ENCODE data around the gene TPRG1. TPM values are rescaled to one million over a fixed set of nuclear protein-coding genes. Genes with fewer than 3 reads are reported as not detected.

Gene TPRG1
- total RNA-seq, 4 donors from 2014 or later: 11.7 to 37.3 (median 14.8) TPM

GRCh38 chr3:189282741-189283140 lies 111.0 kb downstream of the TPRG1 start:
- no peak overlapping the region for H3K27ac ChIP-seq
- DNase-seq (ENCODE audit: low spot score in 2 of 2): no peak
- no peaks in the 10 kb centered on the region for H3K36me3 ChIP-seq
- no peak overlapping the region for H3K4me3 ChIP-seq
- H3K4me1 ChIP-seq: no peaks in the 10 kb centered on the region
- WGBS, 2 donors: 72 to 76% methylated on average over 3 of the region's 3 CpGs
- no peaks in the 10 kb centered on the region for H3K9me3 ChIP-seq
- H3K27me3 ChIP-seq: no peaks in the 10 kb centered on the region
- no peak for TF ChIP-seq POLR2A (IDR thresholded peaks at IDR 0.05)
- no peak for TF ChIP-seq EP300 (IDR thresholded peaks at IDR 0.05)
- TF ChIP-seq CTCF (IDR thresholded peaks at IDR 0.05): no peak

- H3K4me1 ChIP-seq: no peaks in the 10 kb centered on the region
- H3K36me3 ChIP-seq: no peaks in the 10 kb centered on the region
- no peak overlapping the region for H3K4me3 ChIP-seq
- no peaks in the 10 kb centered on the region for H3K9me3 ChIP-seq
- TF ChIP-seq CTCF (IDR thresholded peaks at IDR 0.05) (no peak), POLR2A (IDR thresholded peaks at IDR 0.05) (no peak), EP300 (IDR thresholded peaks at IDR 0.05) (no peak)
- no peaks in the 10 kb centered on the region for H3K27me3 ChIP-seq
- DNase-seq (ENCODE audit: low spot score in 2 of 2): no peak
- no peak overlapping the region for H3K27ac ChIP-seq
Observed at GRCh38 chr3:189286188-189286587, 114.4 kb downstream of the TPRG1 start.

GRCh38 chr3:189286916-189287315 lies 115.1 kb downstream of the TPRG1 start:
- Histone ChIP-seq H3K9me3 (no peaks in the 10 kb centered on the region), H3K36me3 (no peaks in the 10 kb centered on the region), H3K4me3 (no peak overlapping the region), H3K27me3 (no peaks in the 10 kb centered on the region), H3K27ac (no peak overlapping the region), H3K4me1 (no peaks in the 10 kb centered on the region)
- 79 to 83% methylated on average over 5 of the region's 5 CpGs for WGBS, 2 donors
- DNase-seq (ENCODE audit: low spot score in 2 of 2): no peak
- TF ChIP-seq CTCF (IDR thresholded peaks at IDR 0.05): no peak

- H3K36me3 ChIP-seq: no peaks in the 10 kb centered on the region
- H3K4me1 ChIP-seq: no peaks in the 10 kb centered on the region
- no peaks in the 10 kb centered on the region for H3K9me3 ChIP-seq
- no peak overlapping the region for H3K27ac ChIP-seq
- H3K27me3 ChIP-seq: no peaks in the 10 kb centered on the region
- WGBS, 2 donors: 72 to 75% methylated on average over 7 of the region's 7 CpGs
- no peak for DNase-seq (ENCODE audit: low spot score in 2 of 2)
- no peak for TF ChIP-seq EP300 (IDR thresholded peaks at IDR 0.05)
- no peak for TF ChIP-seq CTCF (IDR thresholded peaks at IDR 0.05)
- no peak for TF ChIP-seq POLR2A (IDR thresholded peaks at IDR 0.05)
- no peak overlapping the region for H3K4me3 ChIP-seq
Observed at GRCh38 chr3:189288348-189289235, 116.8 kb downstream of the TPRG1 start.

- Histone ChIP-seq H3K4me3 (no peak overlapping the region), H3K27me3 (no peaks in the 10 kb centered on the region), H3K4me1 (no peaks in the 10 kb centered on the region), H3K9me3 (no peaks in the 10 kb centered on the region), H3K27ac (no peak overlapping the region), H3K36me3 (no peaks in the 10 kb centered on the region)
- no peak for DNase-seq (ENCODE audit: low spot score in 2 of 2)
- TF ChIP-seq EP300 (IDR thresholded peaks at IDR 0.05) (no peak), POLR2A (IDR thresholded peaks at IDR 0.05) (no peak), CTCF (IDR thresholded peaks at IDR 0.05) (no peak)
- WGBS, 2 donors: 93 to 96% methylated on average over 2 of the region's 2 CpGs
Observed at GRCh38 chr3:189289251-189289650, 117.5 kb downstream of the TPRG1 start.
